ENCODE results near the gene REG4. TPM values are rescaled to one million over a fixed set of nuclear protein-coding genes. Genes with fewer than 3 reads are reported as not detected.

The REG4 gene
- total RNA-seq, 1 donor from 2014 or later = not detected

DNA sequence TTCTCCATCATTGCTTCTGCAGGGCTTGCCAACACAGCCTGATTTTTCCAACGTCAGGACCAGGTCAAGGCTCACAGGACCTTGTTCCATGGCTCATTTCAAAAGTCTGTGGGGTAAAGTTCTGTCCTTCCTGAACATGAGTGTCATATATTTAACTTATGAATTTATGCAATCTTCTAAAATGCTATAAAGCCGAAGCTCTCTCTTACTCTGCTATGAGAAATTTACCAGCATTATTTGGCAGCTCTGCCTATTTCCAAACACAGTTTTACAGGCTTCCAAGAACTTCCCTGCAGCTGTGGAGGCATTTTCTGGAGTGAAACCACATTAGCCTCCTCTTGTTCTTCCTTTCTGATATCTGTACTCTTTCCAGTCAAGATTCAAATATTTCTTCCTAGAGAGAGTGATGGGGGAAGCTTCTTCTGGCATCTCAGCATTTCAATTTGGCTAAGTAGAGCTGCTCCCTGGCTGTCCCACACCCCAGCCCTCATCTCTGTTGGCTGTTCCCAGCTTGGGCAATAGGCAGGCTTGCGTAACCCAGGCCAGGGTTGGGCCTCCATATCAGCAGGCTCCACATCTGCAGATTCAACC is 27.0 kb downstream of the REG4 start:
- peak; percentile 77 for DNase-seq (ENCODE audit: low spot score)
- intact Hi-C loops (cut with DNase I) = no loop called here
- peak; percentile 90 for ATAC-seq

DNA sequence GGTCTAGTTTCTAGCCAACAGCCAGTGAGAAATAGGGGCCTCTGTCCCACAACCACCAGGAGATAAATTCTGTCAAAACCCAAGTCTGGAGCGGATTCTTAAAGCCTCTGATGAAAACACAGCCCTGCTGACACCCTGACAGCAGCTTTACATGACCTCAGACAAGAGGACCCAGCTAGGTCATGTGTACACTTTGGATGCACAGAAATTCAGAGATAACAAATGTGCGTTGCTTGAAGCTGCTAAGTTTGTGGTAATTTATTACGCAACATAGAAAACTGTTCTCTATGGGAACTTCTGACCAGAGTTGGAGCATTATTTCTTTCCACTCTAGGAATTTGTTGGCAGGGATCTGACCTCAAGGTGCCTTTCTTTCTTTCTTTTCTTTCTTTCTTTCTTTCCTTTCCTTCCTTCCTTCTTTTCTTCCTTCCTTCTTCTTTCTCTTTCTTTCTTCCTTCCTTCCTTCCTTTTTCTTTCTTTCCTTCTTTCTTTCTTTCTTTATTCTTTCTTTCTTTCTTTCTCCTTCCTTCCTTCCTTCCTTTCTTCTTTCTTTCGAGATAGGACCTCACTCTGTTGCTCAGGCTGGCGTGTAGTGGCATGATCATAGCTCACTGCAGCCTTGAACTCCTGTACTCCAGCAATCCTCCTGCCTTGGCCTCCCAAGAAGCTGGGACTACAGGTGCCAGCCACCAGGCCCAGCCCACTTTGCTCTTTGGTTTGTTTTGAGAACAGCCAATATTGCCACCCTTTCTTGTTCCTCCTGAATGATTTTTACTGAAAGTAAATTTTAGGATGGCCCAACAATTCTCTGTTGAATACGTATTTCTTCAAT is 27.7 kb downstream of the REG4 start:
- no peak for DNase-seq (ENCODE audit: low spot score)
- ATAC-seq = no peak
- intact Hi-C loops (cut with DNase I) = no loop called here

DNA sequence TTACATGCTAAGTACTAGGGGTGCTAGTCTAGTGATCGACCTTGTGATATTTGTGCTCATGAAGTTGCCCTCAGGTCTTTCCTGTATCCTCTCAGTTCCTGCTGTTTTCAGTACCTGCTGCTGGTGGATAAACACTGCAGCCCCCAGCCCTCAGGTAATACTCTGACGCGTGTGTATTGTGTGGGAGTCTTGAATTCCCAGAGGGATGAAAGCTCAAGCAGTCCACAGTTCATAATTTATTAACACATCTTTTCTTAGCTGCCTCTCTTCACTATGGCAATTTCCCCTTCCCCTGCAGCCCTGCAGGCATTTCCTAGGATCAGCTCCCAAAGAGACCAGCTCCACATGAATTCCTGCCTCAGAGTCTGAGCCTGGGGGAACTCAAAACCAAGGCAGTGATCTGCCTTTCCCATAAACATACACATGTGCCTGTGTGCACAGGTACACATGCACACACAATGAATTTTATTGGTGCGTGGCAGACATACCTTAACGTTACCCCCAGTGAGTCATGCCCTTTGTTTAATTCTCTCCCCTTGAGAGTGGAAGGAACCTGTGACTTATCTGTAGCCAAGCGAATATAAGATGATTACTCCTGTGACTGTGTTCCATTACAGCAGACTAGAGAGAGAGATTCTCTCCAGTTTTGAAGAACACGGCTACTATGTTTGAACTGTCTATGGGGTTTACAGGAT is 28.5 kb downstream of the REG4 start:
- no peak for ATAC-seq
- intact Hi-C loops (cut with DNase I) = no loop called here

GRCh38 chr1:119781434-119782210 is 29.6 kb downstream of the REG4 start:
- intact Hi-C loops (cut with DNase I) = no loop called here
- ATAC-seq (no peak), DNase-seq (ENCODE audit: low spot score) (no peak)

More for the DNA sequence above, 28.5 kb downstream of the REG4 start:
- DNase-seq (ENCODE audit: low spot score) = no peak

- intact Hi-C loops (cut with DNase I) = no loop called here
- ATAC-seq (peak; percentile 87), DNase-seq (ENCODE audit: low spot score) (no peak)
These were observed 31.3 kb downstream of the REG4 start for GRCh38 chr1:119779869-119780356.

- DNase-seq (ENCODE audit: low spot score) (no peak), ATAC-seq (no peak)
- intact Hi-C loops (cut with DNase I) = no loop called here
These were observed 32.2 kb downstream of the REG4 start for GRCh38 chr1:119778886-119779560.

DNA sequence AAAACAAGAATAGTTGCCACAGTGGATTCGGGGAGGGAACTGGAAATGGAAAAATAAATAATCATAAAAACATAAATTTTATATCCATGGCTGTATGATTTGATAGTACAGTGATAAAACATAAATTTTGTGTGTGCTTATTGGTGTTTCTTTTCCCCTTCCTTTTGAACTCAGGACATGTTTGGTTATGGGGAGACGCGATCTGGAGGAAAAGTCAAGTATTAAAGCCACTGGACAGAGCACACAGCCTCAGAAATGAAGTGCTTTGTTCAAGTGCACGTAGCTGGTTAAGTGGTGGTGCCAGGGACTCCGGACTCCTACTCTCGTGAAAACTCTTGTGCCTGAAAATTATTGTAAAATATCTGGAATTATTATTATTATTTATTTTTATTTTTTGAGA is 32.9 kb downstream of the REG4 start:
- intact Hi-C loops (cut with DNase I) = no loop called here
- DNase-seq (ENCODE audit: low spot score) (no peak), ATAC-seq (no peak)

- DNase-seq (ENCODE audit: low spot score) (no peak), ATAC-seq (no peak)
- intact Hi-C loops (cut with DNase I) = no loop called here
These were observed 36.3 kb downstream of the REG4 start for GRCh38 chr1:119774746-119775490.

GRCh38 chr1:119773711-119774241 is 37.5 kb downstream of the REG4 start:
- intact Hi-C loops (cut with DNase I) = no loop called here
- DNase-seq (ENCODE audit: low spot score) (no peak), ATAC-seq (no peak)

GRCh38 chr1:119772298-119772697 is 39.0 kb downstream of the REG4 start:
- intact Hi-C loops (cut with DNase I) = no loop called here
- no peak for DNase-seq (ENCODE audit: low spot score)
- ATAC-seq = no peak

DNA sequence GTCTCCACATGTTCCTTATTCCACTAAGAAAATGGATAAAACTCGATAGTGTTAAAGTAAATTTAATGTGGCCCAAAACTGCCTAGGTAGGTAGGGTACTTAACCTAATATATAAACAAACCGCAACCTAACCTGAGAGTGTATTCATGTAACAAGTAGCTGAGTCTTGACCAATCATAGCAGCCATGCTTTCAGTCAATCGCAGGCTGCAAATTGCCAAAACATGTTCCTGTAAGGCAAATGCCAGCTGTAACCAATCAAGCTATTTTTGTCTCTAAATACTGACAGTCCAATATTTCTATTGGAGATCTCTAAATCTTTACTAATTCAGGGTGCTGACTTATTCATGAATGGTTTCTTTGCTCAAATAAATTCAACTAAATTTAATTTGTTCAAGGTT is 39.5 kb downstream of the REG4 start:
- intact Hi-C loops (cut with DNase I) = no loop called here
- no peak for DNase-seq (ENCODE audit: low spot score)
- no peak for ATAC-seq

DNA sequence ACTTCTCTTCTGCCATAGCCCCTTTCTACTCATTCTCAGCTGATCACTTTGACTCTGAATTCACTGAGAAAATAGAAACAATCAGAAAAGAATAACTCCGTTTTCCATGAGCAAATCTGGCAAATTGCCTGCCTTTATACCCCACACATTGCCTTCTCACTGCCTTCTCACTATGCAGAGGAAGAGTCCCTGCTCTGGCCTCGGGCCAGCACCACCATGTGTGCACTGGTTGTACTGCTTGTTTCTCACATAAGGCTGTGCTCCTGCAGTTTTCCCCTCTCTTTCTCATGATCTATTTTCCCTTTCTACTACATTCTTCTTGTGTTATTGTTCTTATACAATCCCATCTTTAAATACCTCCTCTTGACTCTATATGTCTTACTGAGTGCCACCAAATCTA is 40.2 kb downstream of the REG4 start:
- intact Hi-C loops (cut with DNase I) = no loop called here
- DNase-seq (ENCODE audit: low spot score) (no peak), ATAC-seq (no peak)

- intact Hi-C loops (cut with DNase I) = no loop called here
- no peak for ATAC-seq
- DNase-seq (ENCODE audit: low spot score) = no peak
These were observed 42.5 kb downstream of the REG4 start, which contains the start of gene HMGCS2 for GRCh38 chr1:119768778-119769177. TSS of gene HMGCS2 (minus strand) at chr1:119768905. CDS start at chr1:119768844, 61 bp downstream.

GRCh38 chr1:119767486-119767885 is 43.8 kb downstream of the REG4 start:
- ATAC-seq (no peak), DNase-seq (ENCODE audit: low spot score) (no peak)
- intact Hi-C loops (cut with DNase I) = no loop called here

DNA sequence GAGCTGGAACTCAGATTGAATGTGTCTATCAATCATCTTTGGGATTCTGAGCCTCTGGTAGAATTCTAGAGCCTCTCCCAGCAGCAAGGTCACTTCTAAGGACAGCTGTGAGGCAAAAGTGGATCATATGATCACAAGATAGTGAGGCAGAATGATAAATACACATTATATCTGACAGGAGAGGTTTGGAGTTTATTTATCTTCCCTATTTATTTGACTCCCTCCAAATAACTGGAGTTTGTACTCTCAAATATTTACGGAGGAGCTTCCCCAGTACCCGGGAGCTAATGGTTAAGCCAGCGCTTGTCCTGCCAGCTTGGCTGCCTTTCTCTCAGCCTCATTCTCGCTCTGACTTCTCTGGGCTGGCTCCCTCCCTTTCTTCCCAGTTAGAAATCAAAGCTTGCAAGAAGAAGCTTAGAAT is 44.9 kb downstream of the REG4 start:
- intact Hi-C loops (cut with DNase I) = no loop called here
- DNase-seq (ENCODE audit: low spot score) (no peak), ATAC-seq (peak; percentile 50)

GRCh38 chr1:119764220-119764619 is 47.0 kb downstream of the REG4 start:
- DNase-seq (ENCODE audit: low spot score) (no peak), ATAC-seq (no peak)
- intact Hi-C loops (cut with DNase I) = no loop called here

DNA sequence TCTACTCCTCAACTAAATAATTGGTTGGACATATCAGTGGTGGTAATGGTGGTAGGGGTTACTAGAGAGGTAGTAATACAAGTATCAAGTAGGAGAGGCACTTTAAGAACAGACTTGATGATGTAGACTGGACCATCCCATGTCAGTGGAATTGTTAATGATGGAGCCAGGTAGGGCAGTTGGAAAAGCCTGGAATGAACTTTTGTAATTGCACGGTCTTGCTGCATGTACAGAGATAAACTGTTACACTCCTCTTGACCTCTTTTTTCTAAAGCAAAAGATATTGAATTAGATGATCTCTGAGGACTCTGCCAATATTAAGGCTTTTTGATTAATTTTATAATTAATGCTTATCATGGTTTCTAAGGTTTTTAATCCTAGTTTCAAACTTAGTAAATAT is 48.3 kb downstream of the REG4 start:
- intact Hi-C loops (cut with DNase I) = no loop called here
- DNase-seq (ENCODE audit: low spot score) = no peak
- ATAC-seq = no peak

GRCh38 chr1:119762409-119762808 is 48.9 kb downstream of the REG4 start:
- intact Hi-C loops (cut with DNase I) = no loop called here
- DNase-seq (ENCODE audit: low spot score) (no peak), ATAC-seq (no peak)

Measured in sciatic nerve (tissue), 2 donors.